DND-41 (cell line): ENCODE data around the gene ESR1.

Source experiments
- EZH2 ChIP-seq: IDR thresholded peaks from 3 replicates; pipeline ENCODE4 v1.6.1; 2012; ENCODE audit warnings: borderline replicate concordance, low read depth, mild to moderate bottlenecking, moderate library complexity, low read length, inconsistent platforms; ENCODE audit not compliant: severe bottlenecking
- TF ChIP-seq, protein P1 (sequence below): IDR thresholded peaks from 2 replicates; pipeline ENCODE4 v1.5.1; 2012; ENCODE audit warnings: borderline replicate concordance, low read length, moderate library complexity, mild to moderate bottlenecking; ENCODE audit not compliant: poor library complexity, severe bottlenecking; ENCODE audit errors: extremely low read depth

DNA sequence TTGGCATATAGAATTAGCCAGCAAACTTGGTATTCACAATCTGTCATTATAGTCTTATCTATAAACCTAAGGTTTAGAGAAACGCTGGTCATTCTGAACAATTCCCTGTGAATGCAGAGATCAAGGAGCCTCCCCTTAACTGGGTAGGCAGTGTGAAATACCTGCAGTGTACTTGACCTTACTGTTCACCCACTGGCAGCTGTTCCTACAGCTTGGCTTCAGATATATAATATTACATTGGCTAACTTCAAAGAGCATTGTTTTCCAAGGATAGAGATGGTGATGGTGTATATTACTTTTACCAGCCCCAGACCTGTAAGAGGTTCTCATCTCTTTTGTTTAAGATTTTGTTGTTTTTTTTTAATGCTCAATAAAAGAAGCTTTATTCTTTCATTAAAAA, 168.3 kb downstream of the ESR1 start:
- TF ChIP-seq, protein P1, sequence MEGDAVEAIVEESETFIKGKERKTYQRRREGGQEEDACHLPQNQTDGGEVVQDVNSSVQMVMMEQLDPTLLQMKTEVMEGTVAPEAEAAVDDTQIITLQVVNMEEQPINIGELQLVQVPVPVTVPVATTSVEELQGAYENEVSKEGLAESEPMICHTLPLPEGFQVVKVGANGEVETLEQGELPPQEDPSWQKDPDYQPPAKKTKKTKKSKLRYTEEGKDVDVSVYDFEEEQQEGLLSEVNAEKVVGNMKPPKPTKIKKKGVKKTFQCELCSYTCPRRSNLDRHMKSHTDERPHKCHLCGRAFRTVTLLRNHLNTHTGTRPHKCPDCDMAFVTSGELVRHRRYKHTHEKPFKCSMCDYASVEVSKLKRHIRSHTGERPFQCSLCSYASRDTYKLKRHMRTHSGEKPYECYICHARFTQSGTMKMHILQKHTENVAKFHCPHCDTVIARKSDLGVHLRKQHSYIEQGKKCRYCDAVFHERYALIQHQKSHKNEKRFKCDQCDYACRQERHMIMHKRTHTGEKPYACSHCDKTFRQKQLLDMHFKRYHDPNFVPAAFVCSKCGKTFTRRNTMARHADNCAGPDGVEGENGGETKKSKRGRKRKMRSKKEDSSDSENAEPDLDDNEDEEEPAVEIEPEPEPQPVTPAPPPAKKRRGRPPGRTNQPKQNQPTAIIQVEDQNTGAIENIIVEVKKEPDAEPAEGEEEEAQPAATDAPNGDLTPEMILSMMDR, result no peak
- TF ChIP-seq EZH2, result no peak
